Right renal cortex interstitium (tissue), 3 donors: Measurements from ENCODE around the gene BIRC7. TPM values are rescaled to one million over a fixed set of nuclear protein-coding genes. Genes with fewer than 3 reads are reported as not detected.

ENCODE experiments used
- DNase-seq, 3 donors: peaks; one replicate each; pipeline ENCODE4 v3.0.0-alpha.2; 2013; ENCODE audit warnings: low read depth in 3 of 3, low spot score in 2 of 3
- polyA plus RNA-seq, 3 donors: library from polyadenylated mRNA; unstranded; fragments of 120-200 nt; gene quantifications; one replicate each; pipeline ENCODE4 v1.2.1, GENCODE V29; 2013; ENCODE audit not compliant: insufficient read length in 3 of 3

Gene BIRC7
- polyA plus RNA-seq, 3 donors = 0.42 to 1.9 (median 1.3) TPM

GRCh38 chr20:63278661-63279060, 43.0 kb downstream of the BIRC7 start:
- DNase-seq = no peak

GRCh38 chr20:63279931-63280330, 44.2 kb downstream of the BIRC7 start:
- DNase-seq = no peak

GRCh38 chr20:63280371-63280770, 44.7 kb downstream of the BIRC7 start:
- DNase-seq = no peak

GRCh38 chr20:63280929-63281545, 45.3 kb downstream of the BIRC7 start:
- no peak for DNase-seq

GRCh38 chr20:63281742-63282665, 46.3 kb downstream of the BIRC7 start:
- no peak for DNase-seq

GRCh38 chr20:63282946-63283345, 47.2 kb downstream of the BIRC7 start:
- DNase-seq = no peak

- no peak for DNase-seq
These were observed 47.8 kb downstream of the BIRC7 start for GRCh38 chr20:63283397-63284082.

- no peak for DNase-seq
These were observed 48.4 kb downstream of the BIRC7 start for GRCh38 chr20:63284083-63284440.

- DNase-seq = no peak
These were observed 48.8 kb downstream of the BIRC7 start for GRCh38 chr20:63284544-63284949.

GRCh38 chr20:63284981-63285524, 49.3 kb downstream of the BIRC7 start:
- DNase-seq = no peak

- DNase-seq = no peak
These were observed 50.2 kb downstream of the BIRC7 start for GRCh38 chr20:63285636-63286615.

- DNase-seq = no peak
These were observed 51.3 kb downstream of the BIRC7 start for GRCh38 chr20:63286781-63287696.

GRCh38 chr20:63287697-63288580, 52.2 kb downstream of the BIRC7 start:
- DNase-seq = no peak

GRCh38 chr20:63288581-63289251, 53.0 kb downstream of the BIRC7 start:
- DNase-seq = no peak

- DNase-seq = no peak
These were observed 53.8 kb downstream of the BIRC7 start for GRCh38 chr20:63289311-63290135.
